ENCODE measurements around the gene POLN.

The POLN gene

DNA sequence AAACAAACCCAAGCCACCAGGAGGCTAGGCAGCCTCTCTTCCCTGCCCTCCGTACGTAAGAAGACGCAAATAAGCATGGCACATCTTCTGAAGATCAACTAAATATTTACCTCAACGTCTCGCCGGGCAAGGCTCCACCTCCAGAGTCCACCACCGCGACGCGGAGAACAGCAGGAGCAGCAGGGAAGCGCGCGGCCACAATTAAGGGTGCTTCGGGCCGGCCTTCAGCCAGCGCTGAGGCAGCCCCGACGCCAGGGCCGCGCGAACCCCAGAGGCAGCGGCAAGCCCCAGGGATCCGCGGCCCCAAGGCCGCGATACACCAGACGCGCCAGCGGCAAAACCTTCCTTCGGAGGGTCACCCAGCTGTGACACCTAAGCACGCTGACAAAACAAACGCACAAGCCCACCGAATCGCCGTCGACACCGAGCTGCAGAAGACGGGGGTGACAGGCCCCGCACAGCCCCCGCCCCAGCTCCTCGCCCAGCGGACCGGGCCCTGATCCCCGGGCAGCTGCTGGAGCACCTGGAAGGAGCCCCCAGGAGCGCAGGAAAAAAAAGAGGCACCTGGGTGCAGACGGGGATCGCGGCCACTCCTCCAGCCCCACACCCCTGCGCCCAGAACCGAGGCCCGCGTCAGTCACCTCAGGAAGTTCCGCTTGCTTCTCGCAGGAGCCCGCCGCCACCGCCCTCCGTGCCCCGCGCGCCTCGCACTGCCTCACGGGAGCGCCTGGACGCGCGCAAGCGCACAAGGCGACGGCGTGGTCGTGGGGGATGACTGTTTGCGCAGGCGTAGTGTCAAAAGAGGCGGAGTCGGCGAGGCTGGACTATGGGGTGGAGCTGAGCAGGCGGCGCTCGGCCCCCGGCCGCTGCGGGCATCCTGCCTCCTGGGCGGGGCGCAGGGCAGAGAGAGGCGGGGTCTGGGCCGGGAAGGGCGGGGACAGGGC, at the start of gene POLN, which contains the start of gene HAUS3:
Gene POLN (minus strand): TSS at position 712 of the 944 bp plus-strand sequence. CDS start 12,890 bp downstream, outside the sequence.
Gene HAUS3 (minus strand): TSS at position 712 of the 944 bp plus-strand sequence. CDS start 1,175 bp downstream, outside the sequence.
- peak; percentile 99 for DNase-seq

DNA sequence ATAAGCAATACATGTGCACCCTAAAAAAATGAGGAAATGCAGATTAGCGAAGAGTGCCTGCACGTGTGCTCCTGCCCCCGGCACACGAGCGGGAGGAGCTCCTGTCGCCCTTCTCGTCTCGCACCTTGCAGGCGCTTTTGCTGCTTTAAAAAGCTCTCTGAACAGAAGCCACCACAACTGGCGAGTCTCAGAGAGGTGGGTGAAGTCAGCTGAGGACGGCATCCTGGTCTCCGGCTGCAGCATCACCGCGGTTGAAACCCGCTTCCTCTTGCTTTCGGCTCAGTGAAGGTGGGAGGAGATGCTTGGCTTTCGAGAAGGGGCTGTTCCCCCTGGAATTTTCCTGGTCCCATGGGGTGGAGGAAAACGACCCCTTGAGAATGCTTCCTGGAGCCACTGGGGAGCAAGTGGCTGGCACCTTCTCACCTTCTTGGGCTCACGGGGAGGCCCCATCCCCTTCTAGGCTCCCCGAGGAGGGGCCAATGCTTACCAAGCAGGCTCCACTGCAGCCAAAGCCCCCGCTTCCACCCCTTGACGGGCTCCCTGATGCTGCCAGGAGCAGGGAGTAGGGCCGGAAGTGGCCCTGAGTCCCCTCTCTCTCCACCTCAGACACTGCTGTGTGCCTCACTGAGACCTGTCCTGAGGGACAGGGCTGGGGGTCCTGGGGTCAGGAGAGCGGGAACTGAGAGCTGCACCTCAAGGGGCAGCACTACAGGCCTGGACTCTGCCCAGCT, 49.2 kb upstream of the POLN start:
- peak; percentile 64 for DNase-seq

DNA sequence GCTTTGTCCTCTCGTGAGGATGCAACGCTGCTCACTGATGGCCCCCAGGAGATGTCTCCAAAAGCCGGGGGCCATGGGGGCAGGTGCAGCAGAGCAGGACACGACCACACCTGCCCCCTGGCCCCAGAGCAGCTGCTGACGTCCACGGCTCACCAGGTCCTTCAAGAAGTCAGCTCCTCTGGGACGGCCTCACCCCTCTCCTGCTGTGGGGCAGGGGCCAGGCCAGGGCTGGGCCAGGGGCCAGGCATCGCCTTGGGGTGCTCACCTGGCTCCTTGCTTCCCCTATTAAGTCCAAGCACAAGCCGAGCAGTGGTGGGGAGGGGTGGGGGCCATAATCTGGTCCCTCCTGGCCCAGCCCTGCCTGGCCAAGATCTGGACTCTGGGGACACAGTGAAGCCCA, 48.6 kb upstream of the POLN start:
- no peak for DNase-seq

DNA sequence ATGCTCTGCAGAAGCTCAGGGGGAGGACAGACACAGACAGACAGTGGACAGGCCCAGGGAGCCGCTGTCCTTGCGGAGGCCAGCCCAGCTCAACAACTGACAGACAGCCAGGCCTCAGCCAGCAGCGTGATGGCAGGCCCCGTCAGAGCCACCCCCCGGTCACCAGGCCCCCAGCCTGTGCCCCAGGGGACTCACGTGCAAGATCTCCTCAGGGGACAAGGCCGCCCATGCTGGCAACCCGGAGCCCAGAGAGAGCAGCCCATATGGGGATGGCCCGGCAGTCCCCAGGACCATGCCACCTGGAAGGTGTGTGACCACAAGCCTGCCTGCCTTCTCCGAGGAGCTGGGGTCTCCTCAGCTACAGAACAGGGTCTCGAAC, 48.0 kb upstream of the POLN start:
- no peak for DNase-seq

DNA sequence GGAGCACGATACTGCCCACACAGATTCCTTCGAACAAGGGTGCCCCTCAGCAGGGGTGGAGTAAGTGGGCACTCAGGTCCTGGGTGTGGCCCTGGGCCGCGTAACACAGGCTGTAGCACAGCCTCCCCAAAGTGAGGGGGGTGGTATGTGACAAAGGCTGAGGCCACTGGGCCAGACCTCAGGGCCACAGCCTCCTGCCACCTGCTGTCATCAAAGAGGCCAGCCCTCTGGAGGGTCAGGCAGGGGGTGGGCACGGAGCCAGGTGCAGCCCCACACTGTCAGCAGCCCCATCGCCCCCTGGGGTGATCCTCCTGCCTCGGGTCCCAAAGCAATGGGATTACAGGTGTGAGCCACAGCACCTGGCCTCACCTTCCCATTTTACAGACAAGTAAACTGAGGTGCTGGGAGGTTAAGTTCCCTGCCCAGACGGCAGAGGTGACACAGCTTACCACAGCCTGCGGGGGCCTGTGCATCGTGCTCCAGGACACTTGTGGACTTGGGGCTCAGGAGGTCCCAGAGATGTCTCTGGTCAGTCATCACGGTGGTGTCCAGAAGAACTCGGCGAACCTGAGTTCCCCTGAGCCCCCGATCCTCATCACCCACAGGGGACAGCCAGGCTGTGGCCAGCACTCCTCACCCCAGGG, 47.5 kb upstream of the POLN start:
- no peak for DNase-seq

DNA sequence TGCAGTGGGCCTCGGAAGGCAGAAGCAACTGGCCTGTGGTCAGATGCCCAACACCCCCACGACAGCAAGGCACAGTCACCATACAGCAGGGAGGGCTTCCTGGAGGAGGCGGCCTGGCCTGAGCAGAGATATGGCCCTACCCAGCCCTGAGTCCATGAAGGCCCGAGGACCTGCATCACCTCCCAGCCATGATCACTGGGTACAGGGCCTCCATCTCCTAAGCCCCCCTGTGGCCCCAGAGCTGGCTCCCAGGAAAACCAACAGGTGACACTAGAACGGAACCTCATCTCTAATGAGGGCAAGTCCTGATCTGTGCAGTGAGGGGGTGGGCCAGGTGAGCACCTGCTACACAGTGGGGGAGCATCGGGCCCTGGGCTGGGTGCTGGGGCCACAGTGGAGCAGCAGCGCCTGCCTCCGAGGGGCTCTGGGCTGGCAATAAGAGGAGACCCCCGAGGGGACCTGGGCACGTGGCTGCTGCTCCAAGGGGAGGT, 46.2 kb upstream of the POLN start:
- no peak for DNase-seq

DNA sequence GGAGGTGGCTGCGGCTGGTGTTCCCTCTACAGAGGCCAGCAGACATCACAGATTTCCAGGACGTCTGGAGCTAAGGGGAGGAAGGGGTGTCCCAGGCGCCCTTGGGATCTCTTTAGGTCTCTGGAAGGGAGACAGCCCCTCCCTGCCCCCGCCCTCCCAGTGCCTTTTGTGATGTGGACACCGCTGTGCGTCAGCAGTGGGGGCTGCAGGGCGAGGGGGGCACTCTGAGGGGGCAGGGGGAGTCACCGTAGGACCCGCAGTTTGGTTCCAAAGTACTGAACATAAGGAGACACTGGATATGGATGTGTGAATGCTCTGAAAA, 45.6 kb upstream of the POLN start:
- no peak for DNase-seq

DNA sequence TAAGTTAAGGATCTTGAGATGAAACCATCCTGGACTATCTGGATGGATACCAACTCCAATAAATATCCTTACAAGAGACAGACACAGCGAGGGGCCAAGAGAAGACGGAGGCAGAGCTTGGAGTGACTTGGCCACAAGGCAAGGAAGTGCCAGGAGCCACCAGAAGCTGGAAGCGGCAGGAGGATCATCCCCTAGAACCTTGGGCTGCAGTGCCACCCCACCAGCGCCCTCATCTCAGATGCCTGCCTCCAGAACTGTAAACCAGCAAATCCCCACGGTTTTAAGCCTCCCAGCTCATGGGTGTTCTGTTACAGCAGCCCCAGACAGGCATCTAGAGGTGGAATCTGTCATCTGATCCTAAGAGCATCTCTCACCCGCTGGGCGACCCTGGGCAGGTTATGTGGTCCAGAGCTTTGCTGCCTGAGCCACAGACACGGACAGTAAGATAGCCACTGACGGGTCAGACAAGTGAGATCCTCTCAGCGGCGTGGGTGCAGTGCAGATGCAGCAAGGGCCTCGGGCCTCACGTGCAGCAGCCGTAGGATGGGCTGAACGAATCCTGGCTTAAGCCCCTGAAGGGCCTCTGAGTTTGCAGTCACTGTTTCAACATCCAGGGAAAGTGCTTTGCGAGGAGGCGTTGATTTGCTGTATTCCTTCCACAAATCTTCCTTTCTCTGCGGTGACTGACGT, 45.1 kb upstream of the POLN start:
- no peak for DNase-seq

DNA sequence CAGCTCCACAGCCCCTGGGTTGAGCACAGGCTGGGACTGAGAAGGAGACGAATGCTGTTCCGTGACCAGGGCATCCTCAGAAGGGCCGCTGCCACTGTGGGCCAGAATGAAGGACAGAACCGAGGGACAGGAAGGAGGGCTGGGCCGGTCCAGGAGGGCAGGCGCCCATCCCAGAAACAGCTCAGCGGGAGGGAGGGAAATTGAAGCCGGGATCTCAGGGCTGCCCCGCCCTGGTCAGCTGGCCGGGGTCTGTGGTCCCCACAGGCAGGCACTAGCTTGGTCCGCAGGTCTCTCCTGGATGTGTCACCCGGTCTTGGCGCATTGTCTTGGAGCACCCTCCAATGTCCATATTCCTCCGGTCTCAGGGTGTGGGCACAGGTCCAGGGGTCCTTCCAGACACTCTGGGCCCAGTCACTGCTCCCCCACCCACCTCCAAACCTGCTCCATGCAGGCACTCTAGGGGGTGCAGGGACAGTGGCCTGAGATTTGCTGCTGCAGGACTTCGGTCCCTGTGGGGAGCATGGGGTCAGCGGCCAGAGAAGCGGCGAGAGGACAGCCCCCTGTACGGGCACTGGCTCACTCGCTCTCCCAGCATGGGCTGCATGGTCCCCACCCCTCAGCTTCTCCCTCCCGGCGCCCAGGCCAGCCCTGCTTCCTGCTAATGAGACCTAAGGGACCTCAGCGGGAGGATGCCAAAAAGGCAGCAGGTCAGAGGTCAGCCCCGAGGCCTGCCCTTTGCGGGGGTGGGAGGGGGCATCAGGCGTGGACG, 43.9 kb upstream of the POLN start:
- no peak for DNase-seq

DNA sequence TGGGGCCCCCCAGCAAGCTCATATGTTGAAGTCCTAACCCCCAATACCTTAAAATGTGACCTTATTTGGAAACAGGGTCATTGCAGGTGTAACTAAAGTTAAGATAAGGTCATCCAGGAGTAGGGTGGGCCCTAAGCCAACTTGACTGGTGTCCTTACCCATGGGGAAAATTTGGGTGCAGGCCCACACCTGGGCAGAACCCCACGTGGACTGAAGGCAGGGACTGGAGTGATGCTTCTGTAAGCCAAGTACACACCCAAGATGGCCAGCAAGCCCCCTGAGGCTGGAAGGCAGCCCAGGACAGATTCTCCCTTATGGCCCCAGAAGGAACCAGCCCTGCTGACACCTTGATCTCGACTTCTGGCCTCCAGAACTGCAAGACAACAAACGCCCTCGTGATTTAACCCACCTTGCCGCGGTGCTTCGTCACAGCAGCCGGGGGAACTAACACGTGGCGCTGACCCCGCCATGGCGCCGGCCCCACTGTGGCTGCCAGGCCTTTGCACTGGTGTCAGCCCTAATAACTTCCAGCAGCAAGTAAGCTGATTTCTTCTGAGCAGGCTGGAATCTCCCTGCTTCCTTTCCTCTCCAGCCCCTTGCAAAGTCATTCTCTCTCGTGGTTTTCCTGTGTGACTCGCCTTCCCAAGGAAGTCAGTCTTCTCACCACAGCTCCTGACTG, 43.2 kb upstream of the POLN start:
- DNase-seq: no peak

DNA sequence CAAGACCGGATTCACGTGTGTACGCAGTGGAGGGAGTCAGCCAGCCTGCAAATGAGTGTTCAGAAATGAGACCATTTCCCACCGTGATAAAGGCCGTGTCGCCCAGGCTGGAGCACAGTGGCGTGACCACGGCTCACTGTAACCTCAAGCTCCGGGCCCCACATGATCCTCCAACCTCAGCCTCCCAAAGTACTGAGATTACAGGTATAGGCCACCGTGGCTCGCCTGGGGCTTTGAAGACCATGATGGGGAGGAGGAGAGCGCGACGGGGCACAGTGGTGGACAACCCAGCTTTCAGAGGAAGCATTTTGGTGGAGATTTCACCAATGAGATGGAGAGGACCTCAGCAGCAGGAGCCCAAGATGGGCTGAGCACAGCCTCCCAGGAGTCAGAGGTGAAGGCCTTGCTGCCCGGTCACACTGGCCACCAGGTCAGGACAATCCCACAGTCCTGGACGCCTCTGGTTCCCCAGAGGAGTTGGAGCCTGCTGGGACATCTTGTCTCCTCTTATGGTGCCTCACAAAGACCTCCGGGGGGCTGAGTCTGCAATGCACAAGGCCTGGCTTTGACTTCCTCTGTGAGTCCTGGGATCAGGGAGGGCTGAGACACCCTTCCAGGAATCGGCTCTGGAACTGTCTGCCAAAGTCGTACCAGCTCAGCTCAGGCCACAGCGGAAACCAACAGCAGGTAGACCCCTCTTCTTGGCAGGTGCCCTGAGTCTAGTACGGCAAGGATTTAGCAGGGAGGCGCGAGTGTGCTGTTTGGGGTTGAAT, 42.4 kb upstream of the POLN start:
- no peak for DNase-seq

DNA sequence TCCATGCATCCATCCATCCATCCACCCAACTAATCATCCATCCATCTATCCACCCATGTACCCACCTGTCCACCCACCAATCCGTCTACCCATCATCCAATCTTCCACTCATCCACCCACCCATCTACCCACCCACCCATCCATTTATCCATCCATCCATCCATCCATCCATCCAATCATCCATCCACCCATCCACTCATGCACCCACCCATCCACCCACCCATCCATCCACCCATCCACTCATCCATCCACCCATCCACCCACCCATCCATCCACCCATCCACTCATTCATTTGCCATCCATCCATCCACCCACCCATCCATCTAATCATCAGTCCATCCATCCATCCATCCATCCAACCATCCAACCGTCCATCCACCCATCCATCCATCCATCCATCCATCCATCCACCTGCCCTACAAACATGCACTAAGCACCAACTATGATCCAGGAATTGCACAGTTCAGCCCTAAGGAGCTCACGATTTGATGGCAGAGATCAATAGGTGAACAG, 41.3 kb upstream of the POLN start:
- no peak for DNase-seq

DNA sequence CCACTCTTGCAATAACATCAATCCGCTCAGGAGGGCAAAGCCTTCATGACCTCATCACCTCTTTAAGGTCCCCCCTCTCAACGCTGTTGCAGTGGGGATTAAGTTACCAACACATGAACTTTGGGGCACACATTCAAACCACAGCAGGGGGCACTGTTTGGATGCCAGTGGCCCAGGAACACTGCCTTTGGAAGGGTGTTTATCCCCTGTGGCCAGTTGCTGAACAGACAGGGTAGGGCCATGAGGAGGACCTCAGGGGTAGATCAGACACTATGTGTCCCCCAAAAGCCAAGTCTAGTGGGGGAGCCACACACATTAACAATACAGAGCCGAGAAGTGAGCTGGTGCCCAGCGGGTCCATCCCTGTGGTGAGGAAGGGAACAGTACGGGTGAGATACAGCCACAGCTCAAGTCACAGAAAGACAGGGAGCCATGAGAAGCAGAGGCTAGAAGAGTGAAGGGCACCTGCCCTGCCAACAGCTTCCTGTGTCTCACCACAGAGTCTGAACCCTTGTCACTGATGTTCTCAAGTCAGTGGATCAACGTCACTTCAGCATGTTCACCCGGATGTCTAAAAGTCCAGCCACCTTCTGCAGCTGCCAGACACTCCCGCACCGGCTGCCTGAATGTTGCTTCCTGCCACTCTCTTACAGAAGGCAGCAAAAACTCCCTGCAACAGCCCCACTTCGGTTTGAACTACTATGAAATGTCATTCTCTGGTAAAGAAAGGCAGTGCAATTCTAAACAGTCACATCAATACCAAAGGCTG, 39.8 kb upstream of the POLN start:
- peak; percentile 63 for DNase-seq

DNA sequence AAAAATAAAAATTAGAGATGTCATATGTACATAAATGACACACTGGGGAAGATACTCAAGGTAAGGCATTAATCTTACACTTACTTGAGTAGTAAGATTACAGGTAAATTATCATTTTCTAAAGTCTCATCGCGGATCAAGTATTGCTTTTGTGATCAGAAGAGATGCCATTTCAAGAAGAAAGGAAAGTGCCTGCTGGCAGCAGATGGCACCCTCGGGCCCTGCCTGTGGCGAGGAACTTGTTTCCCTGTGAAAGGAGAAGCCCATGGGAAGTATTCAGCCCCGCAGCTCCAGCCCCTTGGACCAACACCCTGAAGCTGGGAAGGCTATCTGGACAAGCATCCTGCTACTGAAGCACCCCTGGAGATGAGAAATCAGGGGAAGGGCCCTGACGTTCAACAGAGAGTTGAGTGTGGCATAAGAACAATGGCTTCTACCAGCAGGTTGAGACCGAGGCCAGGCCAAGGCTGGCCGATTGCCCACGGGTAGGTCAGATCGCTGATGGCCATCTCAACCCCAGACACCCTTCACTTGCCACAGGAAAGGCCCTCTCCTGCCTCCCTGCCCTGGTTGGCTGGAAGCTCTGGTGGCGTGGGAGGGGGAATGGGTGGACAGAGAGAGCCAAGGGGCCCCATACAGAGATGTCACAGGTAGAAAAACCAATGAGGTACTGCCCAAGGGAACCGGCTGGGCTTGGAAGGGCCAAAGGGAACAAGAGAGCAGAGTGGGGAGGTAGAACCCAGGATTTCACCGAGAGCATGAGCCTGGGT, 38.8 kb upstream of the POLN start:
- no peak for DNase-seq

DNA sequence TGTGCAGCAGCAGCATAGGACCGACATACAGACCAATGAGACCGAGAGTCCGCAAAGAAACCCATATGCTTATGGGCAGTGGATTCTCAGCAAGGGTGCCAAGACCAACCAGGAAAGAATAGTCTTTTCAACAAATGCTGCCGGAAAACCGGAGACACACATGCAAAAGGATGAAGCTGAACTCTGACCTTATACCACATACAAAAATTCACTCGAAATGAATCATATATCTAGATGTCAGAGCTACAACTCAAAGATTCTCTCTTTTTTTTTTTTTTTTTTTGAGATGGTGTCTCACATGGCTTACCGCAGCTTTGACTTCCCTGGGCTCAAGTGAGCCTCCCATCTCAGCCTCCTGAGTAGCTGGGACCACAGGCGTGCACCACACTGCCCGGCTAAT, 36.0 kb upstream of the POLN start:
- no peak for DNase-seq

DNA sequence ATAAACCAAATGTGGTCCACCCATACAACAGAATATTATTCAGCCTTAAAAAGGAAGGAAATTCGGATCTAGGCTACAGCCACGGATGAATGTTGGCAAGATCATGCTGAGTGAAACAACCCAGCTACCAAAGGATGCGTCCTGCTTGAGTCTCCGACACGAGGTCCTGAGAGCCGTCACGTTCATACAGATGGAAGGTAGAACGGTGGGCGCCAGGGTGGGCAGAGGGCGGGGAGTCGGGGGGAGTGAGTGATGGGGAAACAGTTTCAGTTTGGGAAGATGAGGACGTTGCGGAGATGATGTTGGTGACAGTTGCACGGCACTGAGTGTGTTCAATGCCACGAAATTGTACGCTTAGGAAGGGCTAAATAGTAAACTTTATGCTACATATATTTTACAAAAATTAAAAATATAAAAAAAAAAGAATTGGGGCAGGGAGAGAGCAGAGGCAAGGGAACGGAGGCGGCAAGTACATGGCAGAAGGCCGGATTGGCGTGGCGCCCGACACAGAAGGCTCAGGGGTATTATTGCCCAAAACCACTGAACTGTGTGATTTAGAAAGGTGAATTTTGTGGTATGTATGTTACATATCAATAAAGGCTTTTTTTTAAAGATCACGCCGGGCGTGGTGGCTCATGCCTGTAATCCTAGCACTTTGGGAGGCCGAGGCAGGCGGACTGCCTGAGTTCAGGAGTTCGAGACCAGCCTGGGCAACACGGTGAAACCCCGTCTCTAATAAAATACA, 34.8 kb upstream of the POLN start:
- DNase-seq: no peak

DNA sequence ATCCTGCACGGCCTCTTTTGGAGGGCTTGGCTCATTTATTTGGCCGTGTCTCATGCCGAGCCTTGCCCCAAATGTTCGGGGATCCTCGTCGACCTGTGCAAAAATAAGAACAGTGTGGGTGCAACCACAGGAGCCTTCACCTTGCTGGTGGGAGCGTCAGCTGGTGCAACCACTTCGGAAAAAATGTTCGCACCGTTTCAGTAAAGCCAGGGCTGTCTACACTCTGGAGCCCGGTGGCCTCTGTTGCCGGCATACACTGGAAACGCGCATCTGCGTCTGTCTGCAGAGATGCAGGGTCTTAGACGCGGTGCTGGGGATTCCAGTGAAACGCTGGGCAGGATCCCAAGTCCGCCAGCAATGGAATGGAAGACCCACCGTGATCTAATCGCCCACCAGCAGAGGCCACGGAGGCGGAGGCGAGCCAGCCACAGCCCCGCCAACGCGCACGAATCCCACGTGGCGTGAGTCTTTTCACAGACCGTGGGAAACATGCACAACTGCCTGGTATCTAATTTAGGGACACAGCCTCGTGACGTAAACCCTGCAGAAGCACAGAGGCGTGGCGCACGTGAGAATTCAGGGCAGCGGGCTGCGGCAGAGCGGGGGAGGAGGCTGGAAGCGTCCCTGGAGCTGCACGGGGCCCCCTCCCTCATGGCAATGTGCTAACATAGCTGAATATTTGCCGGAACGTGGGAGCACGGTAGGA, 33.8 kb upstream of the POLN start:
- no peak for DNase-seq
